Skin epidermis (tissue), 12 donors: ENCODE data around the gene TKTL2.

Experiments used
- H3K27ac ChIP-seq, 21 experiments: fragments of 200-600 bp; sonication (generic) in 11 of 21; one replicate each; pipeline ENCODE4 v1.5.0; 2020; ENCODE audit warnings: mild to moderate bottlenecking in 3 of 21, inconsistent platforms in 2 of 21, moderate library complexity in 2 of 21
- H3K4me3 ChIP-seq, 7 experiments: fragments of 200-600 bp; sonication (generic) in 2 of 7; one replicate each; pipeline ENCODE4 v1.5.0; 2020; ENCODE audit warnings: inconsistent platforms in 2 of 7, mild to moderate bottlenecking in 2 of 7, moderate library complexity in 1 of 7

The TKTL2 gene, protein sequence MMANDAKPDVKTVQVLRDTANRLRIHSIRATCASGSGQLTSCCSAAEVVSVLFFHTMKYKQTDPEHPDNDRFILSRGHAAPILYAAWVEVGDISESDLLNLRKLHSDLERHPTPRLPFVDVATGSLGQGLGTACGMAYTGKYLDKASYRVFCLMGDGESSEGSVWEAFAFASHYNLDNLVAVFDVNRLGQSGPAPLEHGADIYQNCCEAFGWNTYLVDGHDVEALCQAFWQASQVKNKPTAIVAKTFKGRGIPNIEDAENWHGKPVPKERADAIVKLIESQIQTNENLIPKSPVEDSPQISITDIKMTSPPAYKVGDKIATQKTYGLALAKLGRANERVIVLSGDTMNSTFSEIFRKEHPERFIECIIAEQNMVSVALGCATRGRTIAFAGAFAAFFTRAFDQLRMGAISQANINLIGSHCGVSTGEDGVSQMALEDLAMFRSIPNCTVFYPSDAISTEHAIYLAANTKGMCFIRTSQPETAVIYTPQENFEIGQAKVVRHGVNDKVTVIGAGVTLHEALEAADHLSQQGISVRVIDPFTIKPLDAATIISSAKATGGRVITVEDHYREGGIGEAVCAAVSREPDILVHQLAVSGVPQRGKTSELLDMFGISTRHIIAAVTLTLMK

DNA sequence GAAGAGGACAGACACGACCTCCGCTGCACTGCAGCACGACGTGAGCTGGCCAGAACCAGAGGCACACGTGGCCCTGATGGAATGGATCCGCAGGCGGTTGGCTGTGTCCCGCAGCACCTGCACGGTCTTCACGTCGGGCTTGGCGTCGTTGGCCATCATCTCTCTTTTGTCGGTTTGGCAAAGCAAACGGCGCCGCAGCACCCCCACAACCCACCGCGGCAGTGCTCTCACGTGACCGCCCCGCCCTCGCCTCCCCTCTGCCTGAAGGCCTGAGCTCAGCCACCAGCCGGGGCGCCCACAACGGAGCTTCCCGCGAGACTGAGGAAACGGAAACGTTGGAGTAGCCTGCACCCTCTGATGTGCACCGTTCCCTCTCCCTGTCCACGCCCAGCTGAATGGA, at the start of gene TKTL2:
TKTL2 (minus strand) TSS at position 179 of the 400 bp plus-strand sequence; CDS start at position 159, 20 bp downstream.
- Histone ChIP-seq H3K27ac (no peak within 1 kb of the TSS), H3K4me3 (no peak within 1 kb of the TSS)

DNA sequence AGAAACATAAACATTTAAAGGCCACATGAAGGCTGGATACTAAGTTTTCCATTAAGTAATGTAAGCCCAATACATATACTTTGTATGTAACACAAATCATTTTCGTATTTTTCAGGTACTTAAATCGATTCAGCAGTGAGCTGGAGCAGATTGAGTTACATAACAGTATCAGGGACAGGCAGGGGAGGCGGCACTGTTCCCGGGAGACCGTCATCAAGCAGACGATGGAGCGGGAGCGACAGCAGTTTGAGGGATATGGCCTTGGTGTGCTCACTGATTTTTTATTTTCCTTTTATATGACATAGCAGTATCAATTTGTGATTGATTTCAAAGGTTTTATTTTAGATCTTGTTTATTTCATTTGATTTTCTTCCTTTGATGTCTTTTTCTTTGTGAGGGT, 41.6 kb upstream of the TKTL2 start:
- no peak overlapping the region for H3K27ac ChIP-seq

DNA sequence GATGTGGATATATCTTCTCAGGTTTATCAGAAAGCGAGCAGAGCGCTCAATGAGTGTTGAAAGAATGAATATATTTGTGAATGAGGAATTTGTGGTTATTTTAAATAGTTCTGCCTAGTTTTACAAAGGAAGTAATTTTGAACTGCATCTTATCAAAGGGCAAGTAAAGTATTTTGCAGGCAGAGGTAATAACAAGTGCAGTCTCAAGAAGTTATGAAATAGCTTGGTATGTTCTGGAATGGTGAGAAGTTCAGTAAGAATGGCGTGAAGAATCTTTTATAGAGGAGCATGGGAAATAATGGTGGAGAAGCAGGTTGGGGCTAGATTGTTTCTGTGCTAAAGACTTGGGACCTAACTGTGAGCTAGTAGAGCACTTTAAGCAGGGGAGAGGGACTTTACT, 31.8 kb upstream of the TKTL2 start:
- no peak overlapping the region for H3K27ac ChIP-seq

More for the DNA sequence above, 41.6 kb upstream of the TKTL2 start:
- no peak overlapping the region for H3K4me3 ChIP-seq

DNA sequence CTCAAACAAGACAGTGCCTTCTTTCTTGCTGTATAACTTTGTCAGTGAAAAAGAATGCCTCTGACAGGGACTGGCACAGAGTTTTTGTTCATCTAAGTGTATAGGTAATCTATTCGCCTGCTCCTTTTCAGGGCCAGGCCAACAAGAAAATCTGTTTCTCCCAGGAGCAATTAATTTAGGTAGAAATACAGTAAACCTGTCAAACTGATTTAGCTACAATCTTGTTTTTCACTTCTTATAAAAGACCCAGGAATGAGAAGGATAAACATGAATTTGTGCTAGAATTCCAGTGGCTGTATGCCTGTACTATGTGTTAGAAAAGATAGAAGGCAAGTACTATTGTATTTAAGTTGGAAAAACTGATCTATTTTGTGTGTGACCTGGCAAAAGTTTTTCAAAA, 27.0 kb upstream of the TKTL2 start:
- Histone ChIP-seq H3K27ac (no peak overlapping the region), H3K4me3 (no peak overlapping the region)

More for the DNA sequence above, 31.8 kb upstream of the TKTL2 start:
- H3K4me3 ChIP-seq: no peak overlapping the region

DNA sequence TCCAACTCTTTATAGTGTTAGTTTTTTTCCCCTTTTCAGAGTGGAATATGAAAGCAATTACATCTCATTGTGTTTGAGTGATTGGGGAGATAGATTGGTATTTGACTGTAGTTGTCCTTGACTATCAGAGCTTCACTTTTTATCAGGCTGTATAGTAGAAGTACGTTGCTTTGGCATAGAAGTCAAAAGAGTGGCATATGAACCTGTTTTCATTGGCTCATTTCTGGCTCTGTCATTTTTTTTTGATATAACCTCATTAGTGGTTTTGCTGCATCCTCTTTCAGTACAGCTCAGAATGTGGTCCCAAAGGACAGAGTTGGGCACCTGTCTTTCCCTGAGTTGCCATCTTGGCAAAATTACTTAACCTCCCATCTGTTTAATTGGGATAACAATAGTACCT, 22.3 kb upstream of the TKTL2 start:
- Histone ChIP-seq H3K4me3 (peak overlapping the region in 5 of 7 experiments; percentile 74 to 95 (median 91)), H3K27ac (peak overlapping the region in 5 of 21 experiments; percentile 91 to 99 (median 95))

DNA sequence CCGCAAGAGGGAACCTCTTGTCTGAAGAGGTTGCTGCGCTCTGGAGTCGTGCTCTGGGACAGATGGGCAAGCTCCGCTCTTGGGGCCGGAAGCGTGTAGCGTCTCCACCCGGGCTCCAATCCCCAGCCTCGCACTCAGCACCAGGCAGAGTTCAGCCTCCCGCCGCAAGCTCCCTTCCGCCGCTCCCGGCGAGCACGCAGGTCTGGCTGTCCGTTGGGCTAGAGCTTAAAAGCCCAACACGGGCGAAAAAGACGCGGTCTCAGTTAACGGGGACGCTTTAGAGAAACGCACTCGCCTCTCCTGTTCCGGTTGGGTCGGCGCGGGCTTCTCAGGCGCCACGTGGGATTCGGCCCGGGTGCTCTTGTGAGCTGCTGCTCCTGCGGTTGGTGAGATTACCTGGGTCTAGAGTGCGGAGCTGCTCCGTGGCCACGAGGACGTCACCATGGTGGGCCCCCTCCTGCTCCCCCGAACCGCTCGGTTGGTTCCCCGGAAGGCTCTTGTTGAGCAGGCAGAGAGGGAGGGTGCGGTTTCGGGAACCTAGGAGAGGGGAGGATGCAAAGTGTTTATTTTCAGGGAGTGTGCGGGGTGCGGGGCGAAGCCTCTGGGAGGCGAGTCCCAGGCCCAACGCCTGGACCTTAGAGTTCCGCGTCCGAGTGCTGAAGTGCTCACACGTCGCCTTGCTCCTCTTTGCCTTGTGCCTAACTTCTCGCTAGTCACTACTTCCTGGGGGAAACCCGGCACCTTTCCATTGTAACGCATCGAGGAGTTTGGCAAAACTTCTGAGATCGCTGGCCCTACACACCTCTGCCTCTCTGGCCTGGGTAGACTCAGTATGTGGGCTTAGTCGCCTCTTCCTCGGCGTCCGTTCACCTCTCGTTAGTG, 21.0 kb upstream of the TKTL2 start, which contains the start of gene TMA16:
TMA16 (plus strand) TSS at position 331 of the 882 bp plus-strand sequence; CDS start at position 443, 112 bp downstream.
- Histone ChIP-seq H3K4me3 (peak within 1 kb of the TSS; percentile 63 to 95 (median 83)), H3K27ac (peak within 1 kb of the TSS; percentile 63 to 99 (median 92))

DNA sequence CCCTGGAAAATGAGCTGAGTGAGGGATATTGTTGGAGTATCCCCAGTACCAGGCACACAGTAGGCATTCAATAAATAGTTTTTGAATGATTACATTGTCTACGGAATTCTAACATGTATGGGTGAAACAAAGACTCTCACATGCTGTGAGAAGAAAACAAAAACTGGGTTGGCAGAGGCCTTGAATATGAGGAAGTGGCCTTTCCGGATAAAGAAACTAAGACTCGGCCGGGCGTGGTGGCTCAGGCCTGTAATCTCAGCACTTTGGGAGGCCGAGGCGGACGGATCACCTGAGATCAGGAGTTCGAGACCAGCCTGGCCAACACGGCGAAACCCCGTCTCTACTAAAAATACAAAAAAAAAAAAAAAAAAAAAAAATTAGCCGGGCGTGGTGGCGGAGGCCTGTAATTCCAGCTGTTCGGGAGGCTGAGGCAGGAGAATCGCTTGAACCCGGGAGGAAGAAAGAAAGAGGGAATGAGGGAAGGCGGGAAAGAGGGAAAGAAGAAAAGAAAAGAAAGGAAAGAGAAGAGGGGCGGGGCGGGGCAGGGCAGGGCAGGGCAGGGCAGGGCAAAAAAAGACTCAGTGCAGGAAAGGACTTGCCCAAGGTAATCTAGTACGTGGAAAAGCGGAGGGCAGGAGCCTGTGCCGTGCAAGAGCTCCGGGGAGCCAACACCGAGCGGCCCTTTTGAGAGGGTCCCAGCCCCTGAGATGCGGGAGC, 20.2 kb upstream of the TKTL2 start:
- H3K27ac ChIP-seq: peak overlapping the region; percentile 63 to 99 (median 92)

DNA sequence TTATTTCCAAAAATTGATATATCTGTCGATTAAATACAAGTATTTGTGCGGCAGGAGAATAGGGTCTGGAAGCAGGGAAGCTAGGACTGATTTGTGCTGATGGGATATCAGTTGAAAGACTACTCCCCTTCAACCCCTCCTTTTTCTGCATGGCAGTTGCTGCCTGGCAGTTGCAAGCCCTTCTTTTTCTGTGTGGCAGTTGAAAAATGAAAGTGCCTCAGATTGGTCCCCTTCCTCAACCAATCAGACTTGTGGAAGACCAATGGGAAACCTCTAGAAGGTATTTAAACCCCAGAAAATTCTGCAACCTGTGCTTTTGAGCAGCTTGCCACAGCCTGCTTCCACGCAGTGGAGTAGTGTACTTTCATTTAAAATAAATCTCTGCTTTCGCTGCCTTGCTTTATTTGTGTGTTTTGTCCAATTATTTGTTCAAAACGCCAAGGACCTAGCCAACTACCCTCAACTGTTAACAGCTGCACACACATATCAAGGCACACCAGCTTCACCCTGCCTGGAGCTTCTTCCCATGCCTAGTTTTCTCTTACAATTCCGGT, 19.5 kb upstream of the TKTL2 start:
- Histone ChIP-seq H3K4me3 (no peak overlapping the region), H3K27ac (peak overlapping the region in 4 of 21 experiments; percentile 64 to 96 (median 94))

More for the DNA sequence above, 20.2 kb upstream of the TKTL2 start:
- peak overlapping the region; percentile 63 to 95 (median 83) for H3K4me3 ChIP-seq

DNA sequence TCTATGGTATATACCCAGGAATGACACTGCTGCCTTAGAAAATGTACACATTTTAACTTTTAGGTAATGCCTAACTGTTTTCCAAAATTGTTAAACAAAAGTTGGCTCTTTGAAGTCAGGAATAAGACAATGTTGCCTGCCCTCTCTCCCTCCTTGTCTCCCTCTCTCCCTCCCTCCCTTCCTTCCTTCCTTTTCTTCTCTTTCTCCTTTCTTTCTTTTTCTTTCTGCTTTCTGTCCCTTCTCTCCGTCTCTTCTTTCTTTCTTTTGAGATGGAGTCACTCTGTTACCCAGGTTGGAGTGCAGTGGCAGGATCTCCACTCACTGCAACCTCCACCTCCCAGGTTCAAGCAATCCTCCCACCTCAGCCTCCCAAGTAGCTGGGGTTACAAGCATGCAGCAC, 16.4 kb upstream of the TKTL2 start:
- no peak overlapping the region for H3K27ac ChIP-seq

DNA sequence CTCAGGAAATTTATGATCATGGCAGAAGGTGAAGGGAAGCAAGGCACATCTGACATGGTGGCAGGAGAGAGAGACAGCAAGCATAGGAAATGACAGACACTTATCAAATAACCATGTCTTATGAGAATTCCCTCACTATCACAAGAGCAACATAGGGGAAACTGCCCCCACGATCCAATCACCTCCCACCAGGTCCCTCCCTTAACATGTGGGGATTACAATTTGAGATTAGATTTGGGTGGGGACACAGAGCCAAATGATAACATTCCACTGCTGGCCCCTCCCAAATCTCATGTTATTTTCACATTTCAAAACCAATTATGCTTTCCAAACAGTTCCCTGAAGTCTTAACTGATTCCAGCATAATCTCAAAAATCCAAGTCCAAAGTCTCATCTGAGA, 12.8 kb upstream of the TKTL2 start:
- H3K27ac ChIP-seq: no peak overlapping the region

More for the DNA sequence above, 16.4 kb upstream of the TKTL2 start:
- no peak overlapping the region for H3K4me3 ChIP-seq

DNA sequence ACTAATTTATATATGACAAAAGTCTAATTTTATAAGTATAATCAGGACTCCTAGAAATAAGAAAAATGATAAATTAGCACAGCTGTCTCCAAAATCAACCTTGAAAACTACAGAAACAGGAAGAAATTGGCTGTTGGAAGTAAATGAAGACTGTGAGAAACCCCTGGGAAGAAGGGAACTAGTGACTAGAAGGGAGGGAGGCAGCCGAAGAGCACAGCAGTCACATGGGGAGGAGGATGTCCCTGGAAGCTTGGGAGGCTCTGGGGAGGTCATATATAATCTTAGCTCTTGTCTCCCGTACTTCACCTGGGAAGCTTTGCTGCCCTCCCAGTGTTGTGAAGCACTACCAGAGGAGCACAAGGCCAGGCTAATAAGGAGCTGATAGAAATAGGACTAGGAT, 12.0 kb upstream of the TKTL2 start:
- Histone ChIP-seq H3K4me3 (no peak overlapping the region), H3K27ac (no peak overlapping the region)

More for the DNA sequence above, 12.8 kb upstream of the TKTL2 start:
- no peak overlapping the region for H3K4me3 ChIP-seq

DNA sequence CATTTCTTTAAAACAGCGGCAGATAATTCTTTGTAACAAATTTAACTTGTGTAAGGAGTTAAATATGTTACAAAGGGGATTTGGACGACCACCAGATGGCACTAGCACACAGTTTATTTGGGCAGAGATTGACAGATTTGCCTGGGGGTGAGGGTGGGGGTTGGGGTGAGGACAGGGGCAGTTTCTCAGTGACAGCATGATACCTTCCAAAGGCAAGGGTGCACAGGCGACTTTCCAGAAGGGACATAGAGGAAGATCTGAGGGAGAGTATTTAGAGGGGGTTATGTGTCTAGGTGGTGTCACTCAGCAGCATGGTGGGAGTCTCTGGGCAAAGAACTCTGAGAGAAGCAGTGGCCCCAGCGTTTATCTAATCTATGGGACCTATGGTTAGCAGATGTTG, 11.4 kb upstream of the TKTL2 start:
- H3K27ac ChIP-seq: no peak overlapping the region
- no peak overlapping the region for H3K4me3 ChIP-seq

DNA sequence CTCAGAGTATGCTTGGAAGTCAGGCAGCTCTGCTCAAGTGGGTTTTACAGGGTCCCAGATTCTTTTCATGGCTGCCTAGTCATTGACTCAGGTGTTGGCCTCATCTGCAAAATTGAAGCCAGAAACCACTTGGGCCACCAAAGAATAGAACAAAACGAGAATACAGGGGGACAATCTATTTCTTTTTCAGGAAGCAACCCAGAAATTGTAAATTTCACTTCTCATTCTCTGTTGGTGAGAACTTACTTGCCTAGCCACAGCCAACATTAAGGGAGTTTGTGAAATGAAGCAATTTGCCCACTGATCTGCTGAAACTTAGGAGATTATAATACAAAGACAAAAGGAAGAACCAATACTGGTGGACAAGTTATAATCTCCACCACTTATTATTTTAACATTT, 8.6 kb upstream of the TKTL2 start:
- Histone ChIP-seq H3K27ac (peak overlapping the region in 1 of 21 experiments; percentile 48), H3K4me3 (no peak overlapping the region)

DNA sequence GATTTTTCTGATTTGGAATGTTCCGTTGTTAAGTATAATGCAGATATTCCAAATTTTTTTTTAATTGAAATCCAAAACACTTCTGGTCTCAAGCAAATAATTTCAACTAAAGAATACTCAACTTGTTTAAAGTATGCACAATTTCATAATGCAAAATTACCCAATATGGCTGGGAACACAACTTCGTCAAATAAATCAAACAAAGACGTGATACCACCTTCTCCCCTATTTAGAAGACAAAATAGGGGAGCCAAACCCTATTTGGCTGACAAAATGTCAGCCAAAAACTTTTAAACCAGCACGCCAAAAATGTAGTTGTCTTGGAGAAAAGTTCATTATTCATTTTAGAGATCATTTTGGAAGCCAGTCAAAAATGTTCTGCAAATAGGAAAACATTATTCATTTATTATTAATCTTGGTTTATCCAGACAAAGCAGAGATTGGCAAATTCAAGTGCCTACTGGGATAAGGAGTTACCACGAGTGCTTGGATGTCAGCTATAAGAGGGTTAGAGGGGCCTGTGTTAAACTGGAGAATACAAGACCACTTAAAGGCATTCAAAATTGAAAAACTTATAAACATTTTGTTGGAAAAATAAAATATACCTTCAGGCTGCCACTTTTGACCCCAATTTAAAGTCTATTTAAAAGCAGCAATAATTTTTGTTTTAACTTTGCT, 3.3 kb upstream of the TKTL2 start:
- Histone ChIP-seq H3K4me3 (no peak overlapping the region), H3K27ac (no peak overlapping the region)

DNA sequence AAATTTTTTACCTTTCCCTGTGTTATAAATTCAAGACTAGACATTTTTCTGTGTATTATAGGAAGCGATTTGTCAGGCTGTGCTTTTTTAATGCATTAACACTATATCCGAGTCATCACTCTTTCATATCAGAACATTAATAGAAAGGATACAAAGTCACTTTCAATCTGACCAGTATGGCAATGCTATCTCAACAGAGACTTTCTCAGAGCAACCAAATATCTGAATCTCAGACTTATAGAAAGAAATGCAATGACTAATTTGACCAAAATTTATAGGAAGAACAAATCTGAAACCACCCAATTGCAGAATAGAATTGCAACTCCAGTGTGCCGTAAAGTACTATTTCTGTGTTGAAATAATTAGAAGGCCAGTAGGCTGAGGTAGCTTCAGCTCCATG, 473 bp upstream of the TKTL2 start:
- H3K4me3 ChIP-seq: no peak overlapping the region

DNA sequence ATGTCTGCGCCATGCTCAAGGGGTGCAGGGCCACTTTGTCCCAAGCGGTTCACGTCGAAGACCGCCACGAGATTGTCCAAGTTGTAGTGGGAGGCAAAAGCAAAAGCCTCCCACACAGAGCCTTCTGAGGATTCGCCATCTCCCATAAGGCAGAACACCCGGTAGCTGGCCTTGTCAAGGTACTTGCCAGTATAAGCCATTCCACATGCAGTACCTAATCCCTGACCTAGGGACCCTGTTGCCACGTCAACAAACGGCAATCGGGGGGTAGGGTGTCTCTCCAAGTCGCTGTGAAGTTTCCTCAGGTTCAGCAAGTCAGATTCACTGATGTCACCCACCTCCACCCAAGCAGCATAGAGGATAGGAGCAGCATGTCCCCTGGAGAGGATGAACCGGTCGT, 424 bp downstream of the TKTL2 start:
- Histone ChIP-seq H3K4me3 (no peak overlapping the region), H3K27ac (no peak overlapping the region)

More for the DNA sequence above, 473 bp upstream of the TKTL2 start:
- no peak overlapping the region for H3K27ac ChIP-seq

DNA sequence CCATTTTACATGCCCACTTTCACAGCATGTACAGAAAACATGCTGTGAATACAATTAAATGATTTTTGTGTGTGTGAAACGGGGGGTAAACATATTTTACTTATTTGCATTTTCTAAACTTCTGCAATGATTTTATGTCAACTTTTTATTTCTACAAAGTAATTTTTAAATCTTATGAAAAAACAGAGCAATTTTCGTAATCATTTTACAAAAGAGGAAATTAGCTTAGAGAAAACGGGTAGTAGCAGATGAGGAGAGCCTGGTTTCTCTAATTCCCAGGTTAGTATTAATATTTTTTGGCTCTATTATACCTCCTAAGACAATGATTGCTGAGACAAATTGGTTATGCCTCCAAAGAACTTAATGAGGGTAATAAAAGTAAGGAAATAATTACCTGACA, 3.2 kb downstream of the TKTL2 start:
- no peak overlapping the region for H3K27ac ChIP-seq
- H3K4me3 ChIP-seq: no peak overlapping the region

DNA sequence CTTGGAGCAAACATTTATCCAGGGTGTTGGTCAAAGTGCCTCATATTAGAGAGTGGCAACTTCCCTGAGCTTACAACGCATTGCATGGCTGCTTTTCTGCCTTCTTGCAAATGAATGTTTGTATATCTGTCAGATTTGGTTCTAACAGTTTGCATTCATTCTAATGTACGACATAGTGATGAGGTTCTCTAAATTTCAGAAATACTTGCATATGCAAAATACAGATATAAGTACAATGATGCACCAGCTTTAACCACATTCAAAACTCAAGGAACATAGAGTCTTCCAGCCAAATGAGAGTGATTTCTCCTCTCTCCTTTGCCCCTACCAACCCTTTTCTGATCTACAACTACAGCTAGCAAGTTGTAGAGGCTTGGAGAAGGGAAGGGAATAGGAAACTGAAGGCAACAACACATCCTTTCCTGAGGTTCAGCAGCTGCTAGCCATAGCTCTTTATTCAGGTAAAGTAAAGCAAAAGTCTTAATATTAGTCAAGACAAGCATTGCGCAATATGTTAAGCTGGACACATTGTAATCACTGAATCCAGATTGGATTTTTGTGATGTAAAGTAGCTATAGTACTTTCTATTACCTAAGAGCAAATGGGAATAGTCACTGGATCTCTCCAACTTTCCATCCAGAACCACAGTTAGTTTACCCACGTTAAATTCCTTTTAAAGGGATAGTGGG, 6.3 kb downstream of the TKTL2 start:
- no peak overlapping the region for H3K4me3 ChIP-seq
- H3K27ac ChIP-seq: no peak overlapping the region
